ENCODE data around the gene CCDC7.
"Not testable (repeated sequence)": the region's sequence is repeated elsewhere in the genome, so short reads cannot be mapped to it uniquely, and the experiment has no call there.

DNA sequence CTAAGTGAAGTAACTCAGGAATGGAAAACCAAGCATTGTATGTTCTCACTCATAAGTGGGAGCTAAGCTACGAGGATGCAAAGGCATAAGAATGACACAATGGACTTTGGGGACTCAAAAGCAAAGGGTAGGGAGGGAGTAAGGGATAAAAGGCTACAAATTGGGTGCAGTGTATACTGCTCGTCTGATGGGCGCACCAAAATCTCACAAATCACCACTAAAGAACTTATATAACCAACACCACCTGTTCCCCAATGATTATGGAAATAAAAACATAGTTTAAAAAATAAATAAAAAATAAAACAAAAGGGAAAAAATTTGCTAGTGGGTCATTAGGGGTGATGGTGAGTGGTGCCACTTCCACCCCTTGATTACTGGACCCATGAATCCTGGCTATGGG, 351.5 kb downstream of the CCDC7 start:
- TF ChIP-seq NFYB (CRISPR knock-in tag; conservative IDR thresholded peaks at IDR 0.05; ENCODE audit: low read depth); ESRRA (CRISPR knock-in tag; IDR thresholded peaks at IDR 0.05; ENCODE audit: borderline replicate concordance); SP1 (CRISPR knock-in tag; conservative IDR thresholded peaks at IDR 0.05): not testable (repeated sequence)
- TF ChIP-seq, protein P1, sequence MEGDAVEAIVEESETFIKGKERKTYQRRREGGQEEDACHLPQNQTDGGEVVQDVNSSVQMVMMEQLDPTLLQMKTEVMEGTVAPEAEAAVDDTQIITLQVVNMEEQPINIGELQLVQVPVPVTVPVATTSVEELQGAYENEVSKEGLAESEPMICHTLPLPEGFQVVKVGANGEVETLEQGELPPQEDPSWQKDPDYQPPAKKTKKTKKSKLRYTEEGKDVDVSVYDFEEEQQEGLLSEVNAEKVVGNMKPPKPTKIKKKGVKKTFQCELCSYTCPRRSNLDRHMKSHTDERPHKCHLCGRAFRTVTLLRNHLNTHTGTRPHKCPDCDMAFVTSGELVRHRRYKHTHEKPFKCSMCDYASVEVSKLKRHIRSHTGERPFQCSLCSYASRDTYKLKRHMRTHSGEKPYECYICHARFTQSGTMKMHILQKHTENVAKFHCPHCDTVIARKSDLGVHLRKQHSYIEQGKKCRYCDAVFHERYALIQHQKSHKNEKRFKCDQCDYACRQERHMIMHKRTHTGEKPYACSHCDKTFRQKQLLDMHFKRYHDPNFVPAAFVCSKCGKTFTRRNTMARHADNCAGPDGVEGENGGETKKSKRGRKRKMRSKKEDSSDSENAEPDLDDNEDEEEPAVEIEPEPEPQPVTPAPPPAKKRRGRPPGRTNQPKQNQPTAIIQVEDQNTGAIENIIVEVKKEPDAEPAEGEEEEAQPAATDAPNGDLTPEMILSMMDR (IDR thresholded peaks at IDR 0.05), result not testable (repeated sequence)
- TF ChIP-seq, protein P2, sequence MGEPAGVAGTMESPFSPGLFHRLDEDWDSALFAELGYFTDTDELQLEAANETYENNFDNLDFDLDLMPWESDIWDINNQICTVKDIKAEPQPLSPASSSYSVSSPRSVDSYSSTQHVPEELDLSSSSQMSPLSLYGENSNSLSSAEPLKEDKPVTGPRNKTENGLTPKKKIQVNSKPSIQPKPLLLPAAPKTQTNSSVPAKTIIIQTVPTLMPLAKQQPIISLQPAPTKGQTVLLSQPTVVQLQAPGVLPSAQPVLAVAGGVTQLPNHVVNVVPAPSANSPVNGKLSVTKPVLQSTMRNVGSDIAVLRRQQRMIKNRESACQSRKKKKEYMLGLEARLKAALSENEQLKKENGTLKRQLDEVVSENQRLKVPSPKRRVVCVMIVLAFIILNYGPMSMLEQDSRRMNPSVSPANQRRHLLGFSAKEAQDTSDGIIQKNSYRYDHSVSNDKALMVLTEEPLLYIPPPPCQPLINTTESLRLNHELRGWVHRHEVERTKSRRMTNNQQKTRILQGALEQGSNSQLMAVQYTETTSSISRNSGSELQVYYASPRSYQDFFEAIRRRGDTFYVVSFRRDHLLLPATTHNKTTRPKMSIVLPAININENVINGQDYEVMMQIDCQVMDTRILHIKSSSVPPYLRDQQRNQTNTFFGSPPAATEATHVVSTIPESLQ (CRISPR knock-in tag; IDR thresholded peaks at IDR 0.05), result not testable (repeated sequence)
